Activated CD4-positive, CD25-positive, alpha-beta regulatory T cell treated with anti-CD3 and anti-CD28 coated beads, Interleukin-2, amount 50 U/mL, for 72 hours (primary cell): ENCODE results near the gene SLC22A4.

Experiments used
- DNase-seq: peaks from one replicate; pipeline ENCODE4 v3.0.0; 2021

Gene SLC22A4

DNA sequence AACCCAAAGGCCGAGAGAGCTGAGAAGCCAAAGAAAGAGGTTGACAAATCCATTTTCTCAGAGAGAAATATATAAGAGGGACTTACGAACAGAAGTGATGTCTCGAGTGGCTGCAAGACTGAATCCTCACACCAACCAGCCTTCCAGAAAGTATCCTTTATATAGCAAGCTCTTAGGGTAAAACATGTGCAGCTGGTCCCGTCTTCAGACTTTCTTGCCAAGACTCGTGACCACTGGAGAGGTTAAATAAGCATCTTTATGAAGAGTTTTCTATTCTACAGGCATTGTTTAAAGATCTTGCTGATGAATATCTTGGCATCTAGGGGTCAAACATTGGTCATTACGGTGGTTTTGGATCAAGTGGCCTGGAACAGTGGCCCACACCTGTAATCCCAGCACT is 16.9 kb upstream of the SLC22A4 start:
- no peak for DNase-seq

DNA sequence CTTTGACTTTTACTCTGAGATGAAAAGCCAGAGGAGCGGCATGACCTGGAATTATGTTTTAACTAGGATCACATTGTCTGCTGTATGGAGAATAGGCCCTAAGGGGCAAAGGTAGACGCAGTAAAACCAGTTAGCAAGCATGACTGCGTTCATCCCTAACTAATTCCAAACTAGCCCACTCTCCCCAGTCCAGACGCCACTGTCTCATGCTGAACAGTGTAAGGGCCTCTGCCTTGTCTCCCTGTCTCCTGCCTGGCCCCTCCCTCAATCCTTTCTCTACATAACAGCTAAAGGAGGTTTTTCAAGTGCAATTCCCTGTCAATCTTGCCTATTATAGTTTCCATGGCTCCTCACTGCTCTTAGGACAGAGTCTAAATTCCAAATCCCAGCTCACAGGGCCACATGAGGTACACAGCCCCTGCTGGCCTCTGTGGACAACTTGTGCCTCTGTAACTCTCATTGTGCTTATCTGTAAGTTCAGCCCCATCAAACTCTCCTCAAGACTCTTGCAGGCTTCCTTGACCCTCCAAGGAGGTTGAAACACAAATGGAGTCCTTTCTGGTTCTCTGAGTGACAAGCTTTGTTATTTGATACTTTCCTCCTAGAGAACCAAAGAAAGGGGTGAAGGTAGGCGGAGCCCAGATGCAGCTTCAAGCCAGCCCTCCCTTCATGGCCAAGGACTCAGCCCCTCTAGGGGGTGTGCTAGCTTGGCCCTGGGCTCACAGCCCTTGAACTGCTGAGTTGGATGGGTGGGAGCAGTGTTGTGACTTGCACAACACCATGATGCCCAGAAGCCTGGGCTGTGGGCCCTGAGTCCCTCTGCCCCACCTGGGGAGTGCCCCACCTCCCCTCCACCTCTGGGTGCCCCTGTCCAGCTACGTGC is 16.0 kb upstream of the SLC22A4 start:
- DNase-seq = no peak

DNA sequence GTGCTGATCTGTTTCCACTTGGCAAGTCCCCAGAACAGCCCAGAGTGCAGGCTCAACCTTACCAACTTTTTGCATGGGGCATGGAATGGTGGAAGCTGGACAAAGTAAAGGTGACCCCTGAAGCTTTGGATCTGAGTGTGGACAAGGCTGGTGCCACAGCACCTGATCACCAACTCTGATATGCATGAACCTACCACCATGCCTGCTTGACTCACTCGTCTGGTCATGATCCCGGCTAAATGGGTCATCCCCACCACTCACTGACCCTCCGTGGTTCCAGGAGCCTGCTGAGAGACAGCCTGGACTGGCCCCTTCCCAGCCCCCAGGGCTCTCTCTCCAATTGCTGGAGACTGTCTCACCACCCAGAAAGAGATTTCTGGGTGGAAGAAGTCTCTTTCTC is 14.4 kb upstream of the SLC22A4 start:
- no peak for DNase-seq

DNA sequence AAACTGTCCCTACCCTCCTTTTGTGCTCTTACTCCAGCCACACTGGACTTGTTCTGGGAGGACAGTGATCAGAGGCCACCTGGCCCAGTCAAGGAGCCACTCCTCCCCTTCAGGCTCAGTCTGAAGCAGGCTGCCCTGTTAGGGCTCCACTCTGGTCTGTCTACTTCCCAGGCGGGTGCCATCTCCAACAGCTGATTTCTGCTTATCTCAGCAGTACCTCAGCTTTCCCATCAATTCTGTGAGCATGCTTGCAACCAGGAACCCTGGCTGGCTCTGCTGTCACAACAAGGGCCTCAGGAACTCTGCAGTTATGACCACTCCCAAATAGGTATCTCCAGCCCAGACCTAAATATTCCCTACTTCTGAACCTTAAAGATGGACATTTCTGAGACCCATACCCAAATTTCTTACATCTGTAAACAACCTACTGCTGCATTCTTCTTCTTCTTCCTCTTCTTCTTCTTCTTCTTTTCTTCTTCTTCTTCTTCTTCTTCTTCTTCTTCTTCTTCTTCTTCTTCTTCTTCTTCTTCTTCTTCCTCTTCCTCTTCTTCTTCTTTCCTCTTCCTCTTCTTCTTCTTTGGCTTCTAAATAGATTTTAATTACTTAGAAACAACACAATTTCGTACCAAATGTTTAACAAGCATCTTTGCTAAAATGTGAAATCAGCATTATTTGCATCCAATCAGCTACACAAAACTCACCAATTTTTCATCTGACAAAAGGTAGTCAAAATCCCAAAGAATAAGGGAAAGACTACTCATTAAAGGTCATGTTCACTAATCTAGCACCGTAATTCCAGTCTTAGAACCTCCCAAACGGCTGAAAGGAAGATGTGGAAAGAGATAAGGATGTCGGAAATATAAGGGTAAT is 13.6 kb upstream of the SLC22A4 start:
- no peak for DNase-seq

DNA sequence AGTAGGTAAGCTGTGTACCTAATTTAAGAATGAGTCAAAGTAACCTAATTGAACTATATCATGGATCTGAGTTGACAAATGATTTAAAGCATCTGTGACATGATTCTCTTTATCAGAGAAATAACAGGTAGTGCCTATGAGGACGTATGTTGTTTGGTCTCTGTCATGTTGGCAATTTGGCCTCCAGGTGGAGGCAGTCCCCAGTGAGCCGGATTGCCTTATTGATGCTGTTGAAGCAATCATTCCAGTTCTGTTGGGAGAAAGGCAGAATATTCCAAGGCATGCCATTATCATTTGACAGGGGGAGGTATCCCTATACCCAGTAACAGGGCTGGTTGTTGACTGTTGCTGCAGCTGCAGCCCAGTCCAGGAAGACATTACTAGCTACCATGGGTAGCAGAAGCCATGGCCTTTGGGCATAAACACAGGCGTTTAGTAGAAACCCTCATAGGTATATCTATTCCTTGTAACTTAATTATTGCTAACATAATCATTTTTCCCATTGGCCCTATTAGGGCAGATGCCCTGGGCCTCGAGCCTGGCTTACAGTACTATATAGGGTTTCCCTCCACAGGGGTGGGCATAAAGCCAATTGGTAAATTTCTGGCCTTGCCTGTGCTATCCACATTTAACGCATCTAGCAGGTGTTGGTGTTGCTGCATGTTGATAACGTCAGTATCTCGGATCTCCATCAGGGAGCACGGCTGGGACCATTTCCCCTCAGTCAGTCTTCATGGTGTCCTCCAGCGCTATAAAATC is 12.2 kb upstream of the SLC22A4 start:
- DNase-seq = no peak

DNA sequence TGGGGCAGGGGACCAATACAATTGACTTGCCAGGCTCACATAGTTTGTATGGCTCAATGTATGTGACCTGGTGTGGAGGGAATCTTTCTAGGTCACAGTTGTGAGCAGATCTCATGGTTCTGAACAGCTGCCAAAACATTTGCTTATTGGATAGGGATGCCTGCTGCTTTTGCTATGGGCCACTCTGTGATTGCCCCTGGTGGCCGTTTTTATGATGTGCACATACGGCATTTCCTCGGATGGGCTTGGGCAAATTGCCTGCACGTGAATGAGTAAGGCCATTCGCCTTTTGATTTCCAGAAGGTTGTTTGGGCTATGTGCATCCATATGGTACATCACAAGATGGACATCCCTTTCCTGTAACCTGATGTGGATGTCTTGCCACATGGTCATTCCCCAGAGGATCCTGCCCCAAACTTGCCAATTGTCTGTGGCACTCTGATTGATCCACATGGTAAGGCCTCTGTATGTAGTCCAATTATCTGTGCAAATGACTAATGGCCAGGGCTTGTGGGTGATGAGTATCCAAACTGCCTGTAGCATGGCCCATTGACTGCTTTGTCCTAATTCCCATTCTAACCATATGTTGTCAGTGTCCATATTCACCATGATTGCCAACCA is 10.7 kb upstream of the SLC22A4 start:
- no peak for DNase-seq

DNA sequence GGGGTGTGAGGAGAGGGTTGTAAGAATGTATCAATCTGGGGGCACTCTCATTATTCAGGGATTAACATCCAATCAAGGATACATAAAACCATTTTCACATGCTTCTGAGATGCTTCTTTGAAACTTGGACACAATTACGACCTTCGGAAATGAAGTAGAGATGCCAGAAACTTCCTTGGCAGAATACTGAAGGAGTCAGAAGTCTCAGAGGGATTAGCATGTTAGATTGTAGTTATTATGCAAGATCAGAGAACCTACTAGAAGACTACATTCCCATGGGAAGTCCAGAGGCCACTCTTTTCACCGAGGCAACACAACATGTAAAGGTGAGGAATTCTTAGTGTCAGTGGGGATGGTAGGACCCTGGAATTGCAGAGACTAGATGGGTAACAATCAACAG is 5.1 kb upstream of the SLC22A4 start:
- no peak for DNase-seq

DNA sequence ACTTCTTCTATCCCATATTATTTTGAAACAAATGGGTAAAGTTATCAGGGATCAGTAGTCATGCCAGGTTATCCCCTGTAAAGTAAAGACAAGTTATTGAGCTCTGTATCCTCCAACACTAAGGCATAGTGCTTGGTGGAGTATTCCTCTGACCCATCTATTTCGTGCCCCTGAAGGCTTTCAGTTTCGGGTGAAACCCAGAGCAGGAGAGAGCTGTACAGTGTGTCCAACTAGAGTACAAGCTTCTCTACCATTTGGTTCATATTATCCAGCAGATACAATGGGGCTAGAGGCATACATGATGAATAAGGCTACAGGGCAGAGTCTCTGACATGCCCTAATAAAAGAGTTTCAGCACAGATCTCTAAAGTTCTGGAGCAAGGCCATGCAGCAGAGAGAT is 3.2 kb upstream of the SLC22A4 start:
- no peak for DNase-seq

DNA sequence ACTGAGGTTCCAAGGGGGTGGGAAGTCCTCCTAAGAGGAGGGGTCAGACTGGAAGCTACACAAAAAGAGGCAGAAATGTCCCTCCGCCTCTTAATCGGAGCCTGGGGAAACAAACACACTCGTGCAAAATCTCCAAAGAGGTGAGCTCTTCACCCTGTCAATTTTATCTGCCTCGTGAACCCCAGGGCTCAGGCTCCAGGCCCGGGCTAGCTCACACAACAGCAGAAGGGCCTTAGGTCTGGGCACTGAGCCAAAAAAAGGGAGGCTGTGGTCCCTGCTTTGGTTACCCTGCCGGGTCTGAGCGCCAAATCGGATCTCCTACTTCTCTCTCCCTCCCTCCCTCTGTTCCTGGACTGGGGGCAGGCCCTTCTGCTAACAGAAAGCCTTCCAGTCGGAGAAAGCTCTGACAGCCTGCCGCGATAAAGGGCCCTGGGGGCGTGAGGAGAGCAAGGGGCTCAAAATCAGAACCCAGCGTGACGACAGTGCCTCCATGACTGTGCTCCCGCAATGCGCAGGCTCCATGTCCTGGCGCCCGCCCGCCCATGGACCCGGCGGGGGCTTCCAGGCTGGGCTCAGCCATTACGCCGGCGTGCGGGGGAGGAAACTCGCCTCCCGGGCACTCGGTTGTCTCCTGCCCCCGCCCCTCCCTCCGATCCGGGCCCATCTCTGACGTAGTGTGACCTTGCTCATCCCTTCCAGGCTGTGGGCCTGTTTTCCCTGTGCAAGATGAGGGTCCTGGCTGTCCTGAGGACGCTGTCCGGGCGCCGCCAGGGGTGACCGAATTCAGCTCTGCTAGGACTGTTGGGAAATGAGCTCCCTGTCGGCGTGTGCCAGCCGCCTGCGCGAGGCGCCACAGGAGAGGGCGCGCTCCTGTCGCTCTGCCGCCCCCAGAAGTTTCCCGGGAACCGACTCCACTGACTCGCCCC is 865 bp upstream of the SLC22A4 start:
- peak; percentile 57 for DNase-seq

DNA sequence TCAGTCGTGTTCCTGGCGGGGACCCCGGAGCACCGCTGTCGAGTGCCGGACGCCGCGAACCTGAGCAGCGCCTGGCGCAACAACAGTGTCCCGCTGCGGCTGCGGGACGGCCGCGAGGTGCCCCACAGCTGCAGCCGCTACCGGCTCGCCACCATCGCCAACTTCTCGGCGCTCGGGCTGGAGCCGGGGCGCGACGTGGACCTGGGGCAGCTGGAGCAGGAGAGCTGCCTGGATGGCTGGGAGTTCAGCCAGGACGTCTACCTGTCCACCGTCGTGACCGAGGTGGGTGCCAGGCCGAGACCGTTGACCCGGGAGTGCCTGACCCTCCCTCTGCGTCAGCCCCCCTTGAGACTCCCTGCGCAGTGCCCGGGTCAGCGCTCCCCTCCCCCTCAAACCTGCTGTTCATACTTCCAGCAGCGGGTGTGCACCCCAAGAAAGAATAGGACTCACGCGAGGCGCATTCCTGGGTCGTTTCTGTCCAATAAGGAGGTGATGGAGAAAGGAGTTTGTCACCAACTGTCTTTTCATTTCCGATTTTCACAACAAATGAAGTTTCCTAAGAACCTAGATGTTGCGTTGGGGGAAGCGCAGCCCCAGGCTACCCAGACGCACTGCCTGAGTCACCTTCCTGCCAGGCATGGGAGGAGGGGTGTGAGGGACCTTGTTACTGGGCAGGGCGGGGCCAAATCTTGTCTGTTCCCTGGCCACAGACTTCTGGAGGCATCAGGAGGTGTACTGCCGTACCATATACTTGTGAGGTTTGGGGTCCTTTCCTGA is 722 bp downstream of the SLC22A4 start:
- peak; percentile 63 for DNase-seq

DNA sequence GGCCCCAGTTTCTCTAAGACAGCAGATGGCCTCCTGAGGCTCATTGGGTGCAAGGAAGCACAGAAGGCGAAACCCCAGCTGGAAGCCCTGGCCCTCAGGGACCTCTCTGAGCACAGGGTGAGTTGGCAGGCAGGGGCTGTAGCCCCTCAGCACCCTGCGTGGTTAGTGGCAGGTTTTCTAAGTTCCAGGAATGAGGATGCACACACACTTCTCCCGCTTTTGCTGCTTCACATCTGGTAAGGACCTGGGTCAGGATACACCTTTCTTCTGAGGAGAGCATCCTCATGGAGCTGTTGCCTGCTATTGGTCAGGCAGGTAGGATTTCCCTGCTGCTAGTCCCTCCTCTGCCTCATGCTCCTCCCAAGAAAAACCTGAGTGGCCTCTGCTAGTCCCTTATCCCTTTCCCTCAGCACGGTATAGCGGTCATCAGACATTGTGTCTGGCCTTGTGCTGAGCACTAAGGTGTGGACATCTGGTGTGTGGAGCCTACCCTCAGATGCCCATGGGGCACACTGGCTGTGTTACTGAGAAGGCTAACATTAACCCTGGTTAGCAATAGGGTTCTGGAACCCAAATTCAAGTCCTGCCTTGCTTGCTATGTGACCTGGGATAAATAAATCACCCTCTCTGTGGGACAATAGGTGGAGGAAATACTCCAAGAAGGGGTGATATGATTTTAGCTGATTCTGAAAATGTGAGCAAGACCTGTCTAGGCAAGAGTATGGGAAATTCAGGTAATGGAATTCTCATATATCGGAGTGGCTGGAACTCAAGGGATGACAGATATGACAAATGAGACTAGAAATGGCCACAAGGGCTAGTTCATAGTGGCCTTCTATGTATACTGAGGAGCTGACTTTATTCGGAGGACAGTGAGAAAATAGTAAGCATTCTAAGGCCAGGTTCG is 1.6 kb downstream of the SLC22A4 start:
- DNase-seq = no peak

DNA sequence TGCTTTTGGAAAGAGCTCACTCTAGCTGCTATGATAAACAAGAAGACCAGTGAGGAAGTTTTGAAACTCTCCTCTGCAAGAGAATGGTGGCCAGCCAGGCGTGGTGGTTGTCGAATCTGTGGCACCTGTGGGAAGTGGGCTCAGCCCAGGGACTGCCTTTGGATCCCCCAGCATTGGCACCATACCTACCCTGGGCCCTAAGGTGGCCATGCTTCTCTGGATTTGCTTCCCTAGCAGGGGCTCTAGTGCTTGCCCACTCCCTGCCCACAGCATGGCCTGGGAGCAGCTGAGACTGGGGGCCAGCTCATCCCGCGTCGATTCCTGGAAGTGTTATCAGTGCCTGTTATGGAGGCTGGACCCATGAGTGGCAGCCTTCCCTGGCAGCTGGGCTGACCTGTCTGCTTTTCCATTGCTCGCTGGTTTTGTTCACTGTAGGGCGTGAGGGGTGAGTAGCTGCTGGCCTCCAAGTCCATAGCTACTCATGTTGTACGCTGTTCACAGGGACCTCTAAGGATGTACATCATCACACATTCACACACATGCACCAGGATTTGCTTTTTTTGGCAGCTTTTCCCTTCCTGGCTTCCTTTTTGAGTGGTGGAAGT is 2.3 kb downstream of the SLC22A4 start:
- no peak for DNase-seq

DNA sequence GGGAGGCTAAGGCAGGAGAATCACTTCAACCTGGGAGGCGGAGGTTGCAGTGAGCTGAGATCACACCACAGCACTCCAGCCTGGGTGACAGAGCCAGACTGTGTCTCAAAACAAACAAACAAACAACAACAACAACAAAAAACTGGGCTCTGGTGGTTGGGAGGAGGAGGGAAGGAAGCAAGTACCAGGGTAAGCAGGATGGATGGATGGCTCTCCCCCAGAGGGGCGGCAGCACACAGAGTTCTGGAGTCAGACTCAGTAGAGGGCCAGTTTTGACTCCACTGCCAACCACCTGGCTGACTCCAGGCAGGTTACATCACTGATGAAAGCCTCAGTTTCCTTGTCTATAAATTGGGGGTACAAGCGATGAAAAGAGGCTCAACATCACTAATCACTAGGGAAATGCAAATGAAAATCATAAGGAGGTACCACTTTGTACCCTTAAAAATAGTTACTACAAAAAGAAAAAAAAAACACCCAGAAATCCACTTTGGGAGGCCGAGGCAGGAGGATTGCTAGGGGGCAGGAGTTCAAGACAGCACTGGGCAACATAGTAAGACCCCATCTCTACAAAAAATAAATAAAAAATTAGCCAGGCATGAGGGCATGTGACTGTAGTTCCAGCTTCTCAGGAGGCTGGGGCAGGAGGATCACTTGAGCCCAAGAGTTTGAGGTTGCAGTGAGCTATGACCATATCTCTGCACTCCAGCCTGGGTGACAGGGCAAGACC is 3.2 kb downstream of the SLC22A4 start:
- no peak for DNase-seq

DNA sequence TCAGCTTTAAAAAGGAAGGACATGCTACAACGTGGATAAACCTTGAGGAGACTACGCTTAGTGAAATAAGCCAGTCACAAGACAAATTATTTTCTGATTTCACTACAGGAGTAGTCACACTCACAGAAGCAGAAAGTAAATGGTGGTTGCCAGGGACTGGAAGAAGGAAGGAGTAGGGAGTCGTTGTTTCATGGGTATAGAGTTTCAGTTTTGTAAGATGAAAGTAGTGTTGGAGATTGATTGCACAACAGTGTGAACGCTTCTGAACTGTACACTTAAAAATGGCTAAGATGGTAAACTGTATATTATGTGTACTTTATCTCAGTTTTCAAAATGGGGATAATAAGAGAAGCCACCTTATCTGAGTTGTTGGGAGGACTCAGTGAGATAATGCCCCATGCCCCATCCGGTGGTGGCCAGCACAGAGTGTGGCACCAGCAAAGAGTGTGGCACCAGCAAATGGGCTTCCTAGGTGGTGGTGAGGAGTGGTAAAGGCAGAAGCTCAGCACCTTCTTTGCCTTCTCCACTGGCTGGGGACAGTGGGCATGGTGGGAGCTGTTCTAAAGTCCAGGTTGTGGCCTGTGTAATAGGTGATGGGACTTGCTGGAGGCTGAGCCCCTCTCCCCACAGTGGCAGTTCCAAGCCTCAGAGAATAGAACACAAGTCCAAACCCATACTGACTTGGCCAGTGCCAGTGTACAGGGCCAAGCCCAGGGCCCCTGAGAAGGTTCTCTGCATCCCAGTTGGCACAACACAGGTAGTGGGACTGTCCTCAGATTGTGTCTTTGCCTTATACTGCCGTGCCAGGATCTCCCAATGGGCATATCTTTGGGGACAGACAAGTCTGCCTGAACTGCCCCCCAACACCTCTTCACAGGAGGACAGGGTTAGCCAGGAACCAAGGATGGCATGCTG is 4.4 kb downstream of the SLC22A4 start:
- no peak for DNase-seq

DNA sequence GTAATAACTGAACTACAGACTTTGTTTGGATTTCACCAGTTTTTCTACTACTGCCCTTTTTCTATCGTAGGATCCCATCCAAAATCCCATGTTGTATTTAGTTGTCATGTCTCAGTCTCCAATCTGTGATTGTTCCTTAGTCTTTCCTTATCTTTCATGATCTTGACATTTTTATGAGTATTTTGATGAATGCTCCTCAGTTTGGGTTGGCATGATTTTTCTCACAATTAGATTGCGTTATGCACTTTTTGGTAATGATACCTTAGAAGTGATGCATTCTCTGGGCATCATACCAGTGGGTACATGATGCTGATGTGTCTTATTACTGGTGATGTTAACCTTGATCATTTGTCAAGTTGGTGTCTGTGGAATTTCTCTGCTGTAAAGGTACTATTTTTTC is 5.7 kb downstream of the SLC22A4 start:
- no peak for DNase-seq

DNA sequence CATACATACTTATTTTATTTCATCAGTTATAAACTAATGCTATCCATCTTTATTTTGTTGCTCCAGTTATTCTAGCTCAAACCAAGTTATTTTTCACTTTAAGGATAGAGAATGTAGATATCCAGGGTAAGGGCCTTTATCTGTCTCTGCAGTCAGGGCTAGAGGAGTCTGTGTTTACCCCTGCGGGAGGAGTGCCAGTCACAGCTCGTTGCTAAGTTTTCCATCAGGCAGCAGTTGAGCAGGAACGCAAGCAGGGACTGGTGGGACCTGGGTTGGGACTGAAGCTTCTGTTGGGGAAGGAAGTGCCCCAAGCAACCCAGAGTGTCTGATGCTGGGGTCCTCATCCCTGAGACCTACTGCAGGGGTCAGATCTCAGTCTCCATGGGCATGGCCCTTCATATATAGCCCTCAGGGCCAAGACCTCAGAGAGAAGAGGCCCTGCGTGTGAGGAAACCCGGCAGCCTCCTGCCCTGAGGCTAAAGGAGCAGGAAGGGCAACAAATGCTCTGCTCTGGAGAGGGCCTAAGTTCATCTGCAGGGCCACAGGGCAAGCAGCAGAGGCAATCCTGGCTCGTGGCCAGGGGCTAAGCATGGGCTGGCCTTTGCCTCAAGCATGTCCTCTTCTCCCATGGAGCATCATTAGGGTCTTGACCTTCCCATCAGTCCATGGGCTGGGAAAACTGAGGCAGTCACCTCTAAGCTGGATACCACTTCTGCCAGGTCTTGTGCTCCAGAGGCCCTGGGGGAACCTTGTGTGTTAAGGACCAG is 6.6 kb downstream of the SLC22A4 start:
- no peak for DNase-seq
